Adrenal gland (tissue), 5 donors: ENCODE results near the gene PNPLA2.

Source experiments
- CTCF ChIP-seq, 6 experiments: fragments of 450-650 bp in 4 of 6; fragments of 200-600 bp in 2 of 6; sonication (generic) in 1 of 6; IDR thresholded peaks; 1 replicate in 5 of 6; 2 replicates in 1 of 6; pipeline versions ENCODE4 v1.5.1 to v1.8.0; 2016 to 2021; ENCODE audit warnings: antibody characterized with exemption in 6 of 6, mild to moderate bottlenecking in 2 of 6, moderate library complexity in 1 of 6
- POLR2A ChIP-seq, 2 donors: fragments of 450-650 bp; IDR thresholded peaks; one replicate each; pipeline ENCODE4 v1.6.1; 2017; ENCODE audit warnings: antibody characterized with exemption in 2 of 2, mild to moderate bottlenecking in 2 of 2, moderate library complexity in 1 of 2
- donor health status: DM: no; HTN: no; CAD: no.

GRCh38 chr11:843086-843734, 24.5 kb downstream of the PNPLA2 start:
- TF ChIP-seq CTCF (IDR thresholded peaks at IDR 0.05) (no peak), POLR2A (IDR thresholded peaks at IDR 0.05) (no peak)
